GM23248 (cell line): ENCODE measurements around the gene EMILIN2. TPM values are rescaled to one million over a fixed set of nuclear protein-coding genes. Genes with fewer than 3 reads are reported as not detected.
A peak's percentile ranks its signal among the peaks of the same experiment; 100 is the strongest.

Source experiments
- DNase-seq: peaks from one replicate; pipeline ENCODE4 v3.0.0-alpha.2; 2015
- H2AFZ ChIP-seq: fragments of 200-600 bp; sonication (generic); 2 replicates; pipeline ENCODE4 v1.6.1; 2016; ENCODE audit warnings: antibody characterized with exemption
- H3F3A ChIP-seq: fragments of 200-600 bp; sonication (generic); 2 replicates; pipeline ENCODE4 v1.6.1; 2016; ENCODE audit warnings: mild to moderate bottlenecking, antibody characterized with exemption, mixed run types; ENCODE audit not compliant: insufficient read depth
- H3K27ac ChIP-seq: fragments of 200-600 bp; sonication (generic); 2 replicates; pipeline ENCODE4 v1.5.1; 2016; ENCODE audit warnings: mild to moderate bottlenecking
- H3K27me3 ChIP-seq: fragments of 200-600 bp; sonication (generic); replicated peaks from 2 replicates; pipeline ENCODE4 v1.6.1; 2016; ENCODE audit warnings: mild to moderate bottlenecking; ENCODE audit not compliant: insufficient read depth
- H3K36me3 ChIP-seq: fragments of 200-600 bp; sonication (generic); 2 replicates; pipeline ENCODE4 v1.6.1; 2016; ENCODE audit warnings: low read depth, mild to moderate bottlenecking
- H3K4me1 ChIP-seq: fragments of 200-600 bp; sonication (generic); 2 replicates; pipeline ENCODE4 v1.6.1; 2016; ENCODE audit warnings: mild to moderate bottlenecking; ENCODE audit not compliant: insufficient read depth
- H3K4me2 ChIP-seq: fragments of 200-600 bp; sonication (generic); one replicate; pipeline ENCODE4 v1.6.1; 2016; ENCODE audit warnings: mild to moderate bottlenecking; ENCODE audit not compliant: unreplicated experiment
- H3K4me3 ChIP-seq: fragments of 200-600 bp; sonication (generic); 2 replicates; pipeline ENCODE4 v1.5.1; 2016; ENCODE audit warnings: mild to moderate bottlenecking
- H3K79me2 ChIP-seq: fragments of 200-600 bp; sonication (generic); 2 replicates; pipeline ENCODE4 v1.6.1; 2016; ENCODE audit warnings: mild to moderate bottlenecking; ENCODE audit not compliant: insufficient read depth
- H3K9ac ChIP-seq: fragments of 200-600 bp; sonication (generic); 2 replicates; pipeline ENCODE4 v1.6.1; 2016; ENCODE audit warnings: mild to moderate bottlenecking
- H3K9me2 ChIP-seq: fragments of 200-600 bp; sonication (generic); 2 replicates; pipeline ENCODE4 v1.6.1; 2016; ENCODE audit warnings: mixed run types, mild to moderate bottlenecking, moderate library complexity; ENCODE audit not compliant: insufficient read depth
- H3K9me3 ChIP-seq: fragments of 200-600 bp; sonication (generic); one replicate; pipeline ENCODE4 v1.6.1; 2017; ENCODE audit warnings: low read depth
- H4K20me1 ChIP-seq: fragments of 200-600 bp; sonication (generic); 2 replicates; pipeline ENCODE4 v1.6.0; 2016; ENCODE audit not compliant: insufficient read depth
- EZH2 ChIP-seq: fragments of 200-600 bp; sonication (generic); IDR thresholded peaks from 2 replicates; pipeline ENCODE4 v1.6.1; 2018; ENCODE audit warnings: antibody characterized with exemption, mild to moderate bottlenecking; ENCODE audit not compliant: insufficient read depth, poor library complexity, severe bottlenecking
- EZH2phosphoT487 ChIP-seq: fragments of 200-600 bp; sonication (generic); IDR thresholded peaks from 2 replicates; pipeline ENCODE4 v1.6.1; 2018; ENCODE audit warnings: antibody characterized with exemption, moderate library complexity, mild to moderate bottlenecking, low read depth; ENCODE audit not compliant: insufficient read depth
- WGBS, 2 experiments: methylation state at CpG; one replicate each; pipeline ENCODE4 v1.1.6; 2015 to 2017; ENCODE audit warnings: low lambda C conversion rate in 2 of 2, low coverage in 1 of 2; ENCODE audit errors: missing lambda C conversion rate in 2 of 2; 5-methylcytosine and 5-hydroxymethylcytosine counted together
- in situ Hi-C: fragments of 300-500 bp; cut with MboI; formaldehyde crosslinking; loops from 2 replicates; pipeline ENCODE4 v1.15.0; 2020
- polyA plus RNA-seq: library from polyadenylated mRNA; unstranded; fragments of >200 nt; fragmentation: Nextera tagmentation; extraction: Ambion mirVana; gene quantifications from 2 replicates; pipeline ENCODE4 v1.2.1, GENCODE V29; 2016
- total RNA-seq: library from RNA; depleted of rRNA; stranded (reverse); fragments of >200 nt; shearing (Covaris generic); gene quantifications from 2 replicates; pipeline ENCODE4 v1.2.3, GENCODE V29; 2014

Gene EMILIN2
- total and polyA plus RNA-seq, 2 experiments from 2014 or later: 9.0 to 23.9 TPM

- Histone ChIP-seq H3F3A (peaks cover 8% of the 10 kb centered on the region; the same call in 1 of the 2 replicates), H3K9ac (no peak overlapping the region), H3K4me2 (no peak overlapping the region), H3K36me3 (peaks cover 45% of the 10 kb centered on the region), H3K9me2 (no peaks in the 10 kb centered on the region), H2AFZ (no peak overlapping the region), H3K4me1 (peaks cover 22% of the 10 kb centered on the region), H3K4me3 (no peak overlapping the region), H3K27me3 (no peaks in the 10 kb centered on the region), H4K20me1 (no peaks in the 10 kb centered on the region), H3K9me3 (no peaks in the 10 kb centered on the region), H3K79me2 (peaks cover 22% of the 10 kb centered on the region), H3K27ac (no peak overlapping the region)
- in situ Hi-C loops: no loop called here
- no peak for DNase-seq
- no peak for TF ChIP-seq EZH2phosphoT487
- no peak for TF ChIP-seq EZH2
- 61 to 69% methylated on average over 6 of the region's 6 CpGs for WGBS, 2 experiments
These were observed 107.3 kb downstream of the EMILIN2 start for GRCh38 chr18:2953935-2954653.

GRCh38 chr18:2954869-2955645 lies 108.3 kb downstream of the EMILIN2 start:
- Histone ChIP-seq H3K4me2 (peak overlapping the region; percentile 64), H3K27me3 (no peaks in the 10 kb centered on the region), H3K9me3 (no peaks in the 10 kb centered on the region), H2AFZ (no peak overlapping the region), H3F3A (peaks cover 8% of the 10 kb centered on the region; the same call in 1 of the 2 replicates), H3K4me1 (peaks cover 27% of the 10 kb centered on the region), H4K20me1 (no peaks in the 10 kb centered on the region), H3K36me3 (peaks cover 39% of the 10 kb centered on the region; the same call in 1 of the 2 replicates), H3K27ac (peak overlapping the region; percentile 77), H3K9ac (peak overlapping the region; percentile 68), H3K79me2 (peaks cover 28% of the 10 kb centered on the region), H3K9me2 (no peaks in the 10 kb centered on the region), H3K4me3 (no peak overlapping the region)
- in situ Hi-C loops: no loop called here
- whole genome bisulfite sequencing, 2 experiments: 97 to 98% methylated on average over 12 of the region's 12 CpGs
- no peak for DNase-seq
- TF ChIP-seq EZH2 (no peak), EZH2phosphoT487 (no peak)

- peaks cover 38% of the 10 kb centered on the region for H3K79me2 ChIP-seq
- TF ChIP-seq EZH2phosphoT487 (no peak), EZH2 (no peak)
- peak overlapping the region; percentile 68 for H3K9ac ChIP-seq
- no peaks in the 10 kb centered on the region for H3K27me3 ChIP-seq
- no peaks in the 10 kb centered on the region for H3K9me3 ChIP-seq
- H3F3A ChIP-seq: peaks cover 8% of the 10 kb centered on the region; the same call in 1 of the 2 replicates
- H3K9me2 ChIP-seq: no peaks in the 10 kb centered on the region
- in situ Hi-C loops: no loop called here
- no peaks in the 10 kb centered on the region for H4K20me1 ChIP-seq
- peak overlapping the region; percentile 50 for H3K4me3 ChIP-seq
- peak overlapping the region; percentile 77 for H3K27ac ChIP-seq
- DNase-seq: peak; percentile 79
- peaks cover 32% of the 10 kb centered on the region; the same call in 1 of the 2 replicates for H3K36me3 ChIP-seq
- peak overlapping the region; percentile 34 for H2AFZ ChIP-seq
- H3K4me2 ChIP-seq: peak overlapping the region; percentile 64
- H3K4me1 ChIP-seq: peaks cover 29% of the 10 kb centered on the region
- 4 to 5% methylated on average over 7 of the region's 7 CpGs for WGBS, 2 experiments
These were observed 109.2 kb downstream of the EMILIN2 start for GRCh38 chr18:2956056-2956455.

GRCh38 chr18:2958819-2959298 lies 112.1 kb downstream of the EMILIN2 start:
- Histone ChIP-seq H3K4me2 (peak overlapping the region; percentile 11), H3K4me3 (no peak overlapping the region), H3K9me3 (no peaks in the 10 kb centered on the region), H3K9me2 (no peaks in the 10 kb centered on the region), H2AFZ (no peak overlapping the region), H3K79me2 (peaks cover 61% of the 10 kb centered on the region), H3K27ac (peak overlapping the region; percentile 58), H3K27me3 (no peaks in the 10 kb centered on the region), H4K20me1 (no peaks in the 10 kb centered on the region), H3K9ac (peak overlapping the region; percentile 36), H3K4me1 (peaks cover 42% of the 10 kb centered on the region), H3K36me3 (peaks cover 10% of the 10 kb centered on the region; the same call in 1 of the 2 replicates), H3F3A (peaks cover 8% of the 10 kb centered on the region; the same call in 1 of the 2 replicates)
- in situ Hi-C loops: no loop called here
- TF ChIP-seq EZH2 (no peak), EZH2phosphoT487 (no peak)
- peak; percentile 79 for DNase-seq
